ENCODE results near the gene NMS. TPM values are rescaled to one million over a fixed set of nuclear protein-coding genes. Genes with fewer than 3 reads are reported as not detected.
"Not testable (repeated sequence)": the region's sequence is repeated elsewhere in the genome, so short reads cannot be mapped to it uniquely, and the experiment has no call there.

Gene NMS
- total RNA-seq, 1 experiment from 2014 or later = not detected

DNA sequence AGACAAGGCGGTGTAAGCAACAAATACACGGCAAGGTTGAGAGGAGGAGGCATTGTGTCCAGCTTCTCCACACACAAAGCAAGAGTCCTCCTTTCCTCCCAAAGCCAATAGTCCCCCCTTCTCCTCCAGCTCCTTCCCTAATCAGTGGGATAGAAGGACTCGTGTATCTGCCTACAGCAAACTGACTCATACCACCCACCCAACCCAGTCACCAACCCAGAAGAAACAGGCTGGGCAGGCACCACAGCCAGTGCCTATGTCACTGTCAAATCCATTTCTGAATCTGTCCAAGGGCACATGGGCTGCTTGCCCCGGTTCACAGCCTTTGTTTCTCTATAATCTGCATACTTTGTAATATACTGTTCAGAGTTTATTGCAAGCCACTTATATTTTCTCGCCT, 19.2 kb upstream of the NMS start:
- intact Hi-C loops (cut with micrococcal nuclease; ENCODE audit: unreplicated experiment) = no loop called here
- H3K9me3 ChIP-seq (ENCODE audit: low read depth, low read length, poor library complexity, severe bottlenecking) = peaks cover 10% of the 10 kb centered on the region
- H3K36me3 ChIP-seq (ENCODE audit: insufficient read depth, low read length, poor library complexity, severe bottlenecking) = no peaks in the 10 kb centered on the region
- no peaks in the 10 kb centered on the region for H3K27me3 ChIP-seq (replicated peaks; ENCODE audit: insufficient read depth, low read depth, low read length, poor library complexity)
- DNase-seq (ENCODE audit: low spot score) = no peak
- POLR2A ChIA-PET (ENCODE audit: low non-redundant PET) = no interaction called here
- TF ChIP-seq EZH2 (IDR thresholded peaks at IDR 0.05; ENCODE audit: borderline replicate concordance, low read depth, low read length, poor library complexity, severe bottlenecking) (no peak), CTCF (conservative IDR thresholded peaks at IDR 0.05; ENCODE audit: low read depth, low read length) (no peak)
- BruUV-seq (replicated peaks) = no TSS peak
- CTCF ChIA-PET = no interaction called here
- no peak overlapping the region for H3K27ac ChIP-seq (ENCODE audit: low read depth, low read length, poor library complexity, severe bottlenecking)
- no peak overlapping the region for H3K4me3 ChIP-seq (ENCODE audit: low read depth, low read length, poor library complexity, severe bottlenecking)
- H3K4me1 ChIP-seq (ENCODE audit: insufficient read depth, low read length, poor library complexity, severe bottlenecking) = no peaks in the 10 kb centered on the region

GRCh38 chr2:100451734-100452133, 18.5 kb upstream of the NMS start:
- no peaks in the 10 kb centered on the region for H3K27me3 ChIP-seq (replicated peaks; ENCODE audit: insufficient read depth, low read depth, low read length, poor library complexity)
- BruUV-seq (replicated peaks) = no TSS peak
- peaks cover 11% of the 10 kb centered on the region for H3K9me3 ChIP-seq (ENCODE audit: low read depth, low read length, poor library complexity, severe bottlenecking)
- DNase-seq (ENCODE audit: low spot score) = no peak
- TF ChIP-seq EZH2 (IDR thresholded peaks at IDR 0.05; ENCODE audit: borderline replicate concordance, low read depth, low read length, poor library complexity, severe bottlenecking) (no peak), CTCF (conservative IDR thresholded peaks at IDR 0.05; ENCODE audit: low read depth, low read length) (no peak)
- H3K27ac ChIP-seq (ENCODE audit: low read depth, low read length, poor library complexity, severe bottlenecking) = no peak overlapping the region
- ChIA-PET POLR2A (ENCODE audit: low non-redundant PET) (no interaction called here), CTCF (no interaction called here)
- no peaks in the 10 kb centered on the region for H3K4me1 ChIP-seq (ENCODE audit: insufficient read depth, low read length, poor library complexity, severe bottlenecking)
- H3K36me3 ChIP-seq (ENCODE audit: insufficient read depth, low read length, poor library complexity, severe bottlenecking) = no peaks in the 10 kb centered on the region
- intact Hi-C loops (cut with micrococcal nuclease; ENCODE audit: unreplicated experiment) = no loop called here
- H3K4me3 ChIP-seq (ENCODE audit: low read depth, low read length, poor library complexity, severe bottlenecking) = no peak overlapping the region

DNA sequence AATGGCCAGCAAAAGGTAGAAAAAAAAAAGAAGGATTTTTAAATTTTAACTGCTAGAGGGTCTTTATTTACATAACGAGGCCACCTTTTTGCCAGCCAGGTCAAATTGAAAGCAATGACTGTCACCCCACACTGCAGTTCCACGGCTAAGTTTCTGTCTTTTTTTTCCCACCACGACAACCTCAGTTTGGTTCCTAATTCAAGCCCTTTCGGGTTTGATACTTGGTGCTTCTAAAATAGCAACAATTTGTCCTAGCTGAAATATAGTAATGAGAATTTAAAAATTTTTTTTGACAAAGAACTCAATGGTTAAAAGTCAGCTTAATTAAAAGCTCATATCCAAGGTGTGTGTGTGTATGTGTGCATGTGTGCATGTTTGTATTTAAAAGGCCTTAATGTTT, 16.4 kb upstream of the NMS start:
- no peaks in the 10 kb centered on the region for H3K27me3 ChIP-seq (replicated peaks; ENCODE audit: insufficient read depth, low read depth, low read length, poor library complexity)
- DNase-seq (ENCODE audit: low spot score) = no peak
- no peaks in the 10 kb centered on the region for H3K4me1 ChIP-seq (ENCODE audit: insufficient read depth, low read length, poor library complexity, severe bottlenecking)
- TF ChIP-seq CTCF (conservative IDR thresholded peaks at IDR 0.05; ENCODE audit: low read depth, low read length) (no peak), EZH2 (IDR thresholded peaks at IDR 0.05; ENCODE audit: borderline replicate concordance, low read depth, low read length, poor library complexity, severe bottlenecking) (no peak)
- H3K27ac ChIP-seq (ENCODE audit: low read depth, low read length, poor library complexity, severe bottlenecking) = no peak overlapping the region
- H3K4me3 ChIP-seq (ENCODE audit: low read depth, low read length, poor library complexity, severe bottlenecking) = no peak overlapping the region
- CTCF ChIA-PET = no interaction called here
- POLR2A ChIA-PET (ENCODE audit: low non-redundant PET) = no interaction called here
- H3K9me3 ChIP-seq (ENCODE audit: low read depth, low read length, poor library complexity, severe bottlenecking) = peaks cover 18% of the 10 kb centered on the region
- H3K36me3 ChIP-seq (ENCODE audit: insufficient read depth, low read length, poor library complexity, severe bottlenecking) = no peaks in the 10 kb centered on the region
- BruUV-seq (replicated peaks) = no TSS peak
- intact Hi-C loops (cut with micrococcal nuclease; ENCODE audit: unreplicated experiment) = no loop called here

GRCh38 chr2:100456357-100456756, 13.9 kb upstream of the NMS start:
- H3K4me1 ChIP-seq (ENCODE audit: insufficient read depth, low read length, poor library complexity, severe bottlenecking); DNase-seq (ENCODE audit: low spot score); H3K4me3 ChIP-seq (ENCODE audit: low read depth, low read length, poor library complexity, severe bottlenecking); intact Hi-C loops (cut with micrococcal nuclease; ENCODE audit: unreplicated experiment); H3K36me3 ChIP-seq (ENCODE audit: insufficient read depth, low read length, poor library complexity, severe bottlenecking); CTCF ChIA-PET; H3K27me3 ChIP-seq (replicated peaks; ENCODE audit: insufficient read depth, low read depth, low read length, poor library complexity); H3K27ac ChIP-seq (ENCODE audit: low read depth, low read length, poor library complexity, severe bottlenecking); BruUV-seq (replicated peaks); POLR2A ChIA-PET (ENCODE audit: low non-redundant PET): not testable (repeated sequence)
- H3K9me3 ChIP-seq (ENCODE audit: low read depth, low read length, poor library complexity, severe bottlenecking) = peaks cover 18% of the 10 kb centered on the region
